ENCODE measurements around the gene LEFTY1.

DNA sequence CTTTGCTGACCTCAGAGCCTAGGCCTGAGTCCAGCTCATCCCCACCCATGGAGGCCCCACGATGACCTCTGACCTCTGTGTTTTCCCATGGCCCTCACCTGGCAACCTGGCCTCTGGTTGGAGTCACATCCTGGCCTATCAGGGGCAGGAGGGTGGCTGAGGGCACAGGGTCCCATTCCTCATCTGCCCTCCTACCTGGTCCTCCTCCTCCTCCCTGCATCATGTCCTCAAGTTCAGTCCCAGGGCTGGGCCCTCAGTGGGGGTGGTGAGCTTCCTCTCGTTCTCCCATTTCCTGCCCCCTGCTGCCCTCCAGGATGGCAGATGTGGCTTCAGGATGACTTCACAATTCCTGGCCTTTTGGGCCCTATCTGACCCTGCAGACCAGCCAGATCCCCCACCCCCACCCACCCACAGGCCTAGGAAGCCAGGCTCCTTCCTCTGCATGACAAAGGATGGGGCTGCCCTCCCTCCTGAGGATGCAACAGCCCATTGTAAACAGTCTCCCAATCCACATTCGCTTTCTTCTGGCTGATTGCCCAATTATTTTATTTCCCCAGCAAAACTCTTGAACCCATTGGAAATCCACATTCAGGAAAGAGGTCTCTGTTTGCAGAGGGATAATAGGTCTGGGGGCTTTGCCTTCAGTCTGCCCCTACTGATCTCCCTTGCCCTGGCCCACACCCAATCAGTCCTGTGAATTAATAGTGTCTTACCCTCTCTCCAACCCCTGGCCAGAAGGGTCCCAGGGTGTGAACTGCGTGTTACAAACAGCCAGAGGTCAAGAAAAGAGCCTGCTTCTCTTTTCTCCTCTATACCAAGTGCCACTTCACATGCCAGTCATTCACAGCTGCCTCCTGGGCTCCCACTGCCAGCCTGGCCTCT is 10.3 kb upstream of the LEFTY1 start:
- TF ChIP-seq, protein P1, sequence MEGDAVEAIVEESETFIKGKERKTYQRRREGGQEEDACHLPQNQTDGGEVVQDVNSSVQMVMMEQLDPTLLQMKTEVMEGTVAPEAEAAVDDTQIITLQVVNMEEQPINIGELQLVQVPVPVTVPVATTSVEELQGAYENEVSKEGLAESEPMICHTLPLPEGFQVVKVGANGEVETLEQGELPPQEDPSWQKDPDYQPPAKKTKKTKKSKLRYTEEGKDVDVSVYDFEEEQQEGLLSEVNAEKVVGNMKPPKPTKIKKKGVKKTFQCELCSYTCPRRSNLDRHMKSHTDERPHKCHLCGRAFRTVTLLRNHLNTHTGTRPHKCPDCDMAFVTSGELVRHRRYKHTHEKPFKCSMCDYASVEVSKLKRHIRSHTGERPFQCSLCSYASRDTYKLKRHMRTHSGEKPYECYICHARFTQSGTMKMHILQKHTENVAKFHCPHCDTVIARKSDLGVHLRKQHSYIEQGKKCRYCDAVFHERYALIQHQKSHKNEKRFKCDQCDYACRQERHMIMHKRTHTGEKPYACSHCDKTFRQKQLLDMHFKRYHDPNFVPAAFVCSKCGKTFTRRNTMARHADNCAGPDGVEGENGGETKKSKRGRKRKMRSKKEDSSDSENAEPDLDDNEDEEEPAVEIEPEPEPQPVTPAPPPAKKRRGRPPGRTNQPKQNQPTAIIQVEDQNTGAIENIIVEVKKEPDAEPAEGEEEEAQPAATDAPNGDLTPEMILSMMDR (IDR thresholded peaks at IDR 0.05 in 8 of 11, conservative IDR thresholded peaks at IDR 0.05 in 3 of 11): no peak
- no peak for TF ChIP-seq POLR2A (IDR thresholded peaks at IDR 0.05)
- TF ChIP-seq POLR2AphosphoS5 (IDR thresholded peaks at IDR 0.05): no peak
